CD4-positive, alpha-beta T cell treated with Interferon gamma for 1 hour (primary cell): ENCODE results near the gene TEN1.
"Not testable (repeated sequence)": the region's sequence is repeated elsewhere in the genome, so short reads cannot be mapped to it uniquely, and the experiment has no call there.

Experiments used
- DNase-seq: peaks from one replicate; pipeline ENCODE4 v3.0.0-alpha.2; 2020

The TEN1 gene

GRCh38 chr17:76032780-76033108, 53.7 kb downstream of the TEN1 start:
- no peak for DNase-seq

GRCh38 chr17:76033139-76033538, 54.1 kb downstream of the TEN1 start:
- no peak for DNase-seq

GRCh38 chr17:76034428-76035350, 55.6 kb downstream of the TEN1 start:
- DNase-seq, result no peak

- no peak for DNase-seq
These were observed 57.6 kb downstream of the TEN1 start for GRCh38 chr17:76036497-76037261.

GRCh38 chr17:76038050-76038449, 59.0 kb downstream of the TEN1 start:
- no peak for DNase-seq

- DNase-seq, result no peak
These were observed 60.1 kb downstream of the TEN1 start for GRCh38 chr17:76039121-76039520.

DNA sequence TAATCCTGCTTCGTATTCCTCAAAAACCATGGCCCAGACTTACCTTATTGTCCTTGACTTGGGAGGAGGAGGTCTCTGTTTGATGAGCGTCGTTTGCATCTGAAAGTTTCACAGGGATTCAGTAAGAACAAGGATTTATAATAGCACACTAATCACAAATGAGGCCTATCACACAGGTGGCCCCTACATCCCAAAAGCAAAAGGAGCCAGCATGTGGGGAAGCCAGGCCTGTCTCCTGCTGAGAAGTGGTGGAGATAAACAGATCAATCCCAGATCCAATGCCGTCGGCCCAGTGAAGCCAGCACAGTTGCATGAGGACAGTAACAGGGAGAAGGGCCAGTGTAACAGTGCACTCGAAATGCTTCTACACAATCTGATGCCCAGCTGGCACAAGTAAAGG, 61.3 kb downstream of the TEN1 start:
- no peak for DNase-seq

- not testable (repeated sequence) for DNase-seq
These were observed 63.8 kb downstream of the TEN1 start for GRCh38 chr17:76042868-76043267.

DNA sequence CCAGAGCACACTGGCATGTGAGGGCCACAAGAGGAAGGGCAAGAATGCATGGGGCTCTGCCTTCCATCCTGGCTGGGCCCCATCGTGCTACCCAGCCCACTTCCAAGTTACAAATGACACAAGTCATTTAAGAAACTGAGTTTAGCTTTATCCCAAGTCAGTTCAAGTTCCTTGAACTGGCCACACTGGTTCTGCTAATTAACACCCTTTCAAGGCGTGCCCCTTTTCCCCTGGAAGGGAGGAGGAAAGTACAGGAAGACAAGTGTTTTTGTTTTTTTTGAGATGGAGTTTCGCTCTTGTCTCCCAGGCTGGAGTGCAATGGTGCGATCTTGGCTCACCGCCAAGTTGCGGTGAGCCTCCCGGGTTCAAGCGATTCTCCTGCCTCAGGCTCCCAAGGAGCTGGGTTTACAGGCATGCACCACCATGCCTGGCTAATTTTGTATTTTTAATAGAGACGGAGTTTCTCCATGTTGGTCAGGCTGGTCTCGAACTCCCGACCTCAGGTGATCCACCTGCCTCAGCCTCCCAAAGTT, 65.5 kb downstream of the TEN1 start:
- not testable (repeated sequence) for DNase-seq

DNA sequence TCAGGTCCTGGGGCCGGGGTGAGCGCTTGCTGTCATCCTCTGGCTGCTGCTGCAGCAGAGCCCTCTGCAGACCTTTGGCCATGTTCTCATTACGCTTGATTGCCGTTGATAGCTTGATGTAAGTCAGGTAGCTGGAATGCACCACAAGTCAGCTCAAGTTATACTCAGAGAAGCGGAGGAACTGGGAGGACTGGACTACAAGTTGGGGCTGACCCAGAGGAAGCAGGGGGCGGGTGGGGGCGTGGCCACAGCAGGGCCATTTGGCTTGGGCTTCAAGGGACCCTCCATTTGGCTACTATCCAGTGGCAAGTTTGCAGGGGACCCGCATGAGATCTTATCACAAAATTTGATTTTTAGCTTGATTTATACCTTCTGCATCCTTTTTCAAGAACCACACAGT, 67.0 kb downstream of the TEN1 start:
- DNase-seq, result no peak

DNA sequence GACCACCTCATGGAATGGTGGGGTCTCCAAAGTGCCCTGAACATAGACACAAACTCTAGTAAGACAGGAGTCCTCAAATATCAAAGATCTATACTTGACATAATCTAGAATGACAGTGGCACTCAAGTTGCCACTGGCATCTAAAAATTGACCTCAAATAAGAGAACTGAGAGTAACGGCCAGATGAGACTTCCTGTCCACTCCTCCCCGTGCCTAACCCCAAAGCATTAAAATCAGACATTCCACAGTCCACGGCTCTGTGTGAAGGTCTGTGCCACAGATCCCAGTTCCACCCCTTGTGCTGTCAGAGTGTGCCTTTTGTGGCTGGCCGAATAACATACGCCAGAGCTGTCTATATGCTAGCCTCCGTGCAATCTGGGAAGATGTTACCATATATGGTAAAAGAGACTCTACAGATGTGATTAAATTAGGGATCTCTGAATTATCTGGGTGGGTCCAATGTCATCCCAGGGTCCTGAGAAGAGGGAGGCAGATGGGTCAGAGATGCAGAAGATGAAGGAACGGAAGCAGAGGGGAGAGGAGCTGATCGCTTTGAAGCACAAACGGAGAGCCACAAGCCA, 69.1 kb downstream of the TEN1 start:
- DNase-seq, result no peak

GRCh38 chr17:76048711-76049110, 69.7 kb downstream of the TEN1 start:
- no peak for DNase-seq

- DNase-seq, result no peak
These were observed 70.2 kb downstream of the TEN1 start for GRCh38 chr17:76049239-76049638.

GRCh38 chr17:76049836-76050537, 70.9 kb downstream of the TEN1 start:
- no peak for DNase-seq
